ENCODE results near the gene HOXB8.

HOXB8 gene

DNA sequence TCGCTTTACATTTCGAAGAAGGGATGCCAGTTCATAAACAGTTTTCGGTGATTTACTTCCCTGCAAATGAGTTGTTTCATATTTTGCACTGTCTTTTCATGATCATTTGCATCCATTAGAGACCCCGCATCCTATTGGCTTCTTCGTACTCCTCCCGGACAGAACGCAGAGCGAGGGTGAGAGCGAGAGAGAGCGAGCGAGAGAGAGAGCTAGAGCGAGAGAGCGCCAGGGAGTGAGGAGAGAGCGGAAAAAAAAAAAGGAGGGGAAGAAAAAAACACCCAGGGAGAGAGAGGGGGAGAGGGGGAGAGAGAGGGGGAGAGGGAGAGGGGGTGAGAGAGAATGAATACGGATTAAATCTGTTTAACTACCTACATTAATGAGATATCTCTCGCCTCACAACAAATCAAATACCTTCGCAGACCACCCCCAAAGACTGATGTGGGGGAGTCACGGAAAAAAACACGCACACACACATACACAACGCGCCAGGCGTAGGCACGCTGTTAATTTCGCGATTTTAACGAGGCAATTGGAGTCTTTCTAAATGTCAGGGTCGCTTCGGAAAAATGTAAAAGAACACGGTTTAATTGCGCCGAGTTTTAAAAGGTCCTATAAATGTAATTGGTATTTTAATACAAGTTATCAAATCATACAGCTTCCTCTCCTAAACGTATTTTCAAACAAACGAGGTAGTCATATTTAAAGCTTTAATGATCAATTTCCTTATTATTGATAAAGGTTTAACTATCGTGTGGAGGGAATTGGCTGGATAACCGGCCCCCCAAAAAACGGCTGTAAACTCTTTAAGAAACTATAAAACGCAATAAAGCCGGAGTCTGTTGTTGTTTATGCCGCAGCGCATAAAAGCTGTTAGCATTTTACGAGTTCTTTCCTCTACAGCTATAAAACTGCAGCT lies at the start of gene HOXB8:
Gene HOXB8, minus strand, starts transcription at position 246 of the 916 bp plus-strand sequence. CDS start 588 bp downstream, outside the sequence.
- no peak for FAIRE-seq

DNA sequence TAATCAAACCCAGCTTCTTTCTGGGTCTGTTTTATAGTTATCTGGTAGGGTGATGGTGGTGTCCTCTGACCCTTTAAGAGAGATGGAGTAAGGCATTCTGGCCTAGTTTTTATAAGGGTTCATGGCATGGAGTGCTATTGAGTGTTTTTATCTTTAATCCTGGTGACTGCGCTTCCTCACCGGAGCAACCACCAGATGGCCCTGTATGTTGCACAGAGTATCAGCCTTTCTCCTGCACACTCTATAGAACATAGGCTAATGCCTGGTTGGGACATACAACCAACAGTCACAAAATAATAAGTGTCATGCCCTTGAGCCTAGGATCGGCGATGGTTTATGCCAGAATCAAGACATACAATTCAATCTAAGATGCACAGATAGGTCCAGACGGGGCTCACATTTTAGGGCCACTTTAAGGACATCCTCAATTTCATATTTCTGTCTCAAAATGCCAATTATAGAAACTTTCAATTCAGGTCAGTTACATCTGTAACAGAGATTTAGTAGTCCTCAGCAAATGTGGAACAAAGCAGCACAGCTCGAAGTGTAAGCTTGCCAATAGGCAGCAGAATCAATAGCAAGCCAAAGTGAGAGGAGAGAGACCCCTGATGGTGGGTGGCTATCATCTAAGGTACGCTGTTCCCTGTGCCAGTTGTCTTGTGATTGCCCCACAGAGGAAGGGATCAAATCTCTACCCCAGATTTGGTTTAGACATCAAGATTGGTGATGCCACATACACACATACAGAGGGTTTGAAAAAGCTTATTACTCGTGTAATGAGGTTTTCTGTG lies 48.2 kb upstream of the HOXB8 start:
- no peak for FAIRE-seq

DNA sequence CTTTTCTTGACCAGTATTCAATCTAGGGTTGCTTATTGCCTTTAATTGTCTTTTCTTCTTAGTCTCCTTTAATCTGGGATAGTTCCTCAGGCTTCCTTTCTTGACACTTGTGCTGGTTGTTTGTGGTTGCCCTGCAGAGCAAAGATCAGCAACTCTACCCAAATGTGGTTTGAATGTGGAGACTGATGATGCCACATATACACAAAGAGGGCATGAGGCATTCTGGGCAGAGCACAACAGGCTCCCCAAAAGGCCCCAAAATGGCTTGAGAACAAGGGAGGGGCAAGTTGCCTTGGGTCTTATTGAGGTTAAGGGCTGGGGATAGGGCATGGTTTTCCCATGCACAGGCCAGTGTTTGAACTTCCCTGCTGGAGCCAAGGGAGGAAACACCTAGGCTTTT lies 40.8 kb upstream of the HOXB8 start:
- FAIRE-seq, result no peak

DNA sequence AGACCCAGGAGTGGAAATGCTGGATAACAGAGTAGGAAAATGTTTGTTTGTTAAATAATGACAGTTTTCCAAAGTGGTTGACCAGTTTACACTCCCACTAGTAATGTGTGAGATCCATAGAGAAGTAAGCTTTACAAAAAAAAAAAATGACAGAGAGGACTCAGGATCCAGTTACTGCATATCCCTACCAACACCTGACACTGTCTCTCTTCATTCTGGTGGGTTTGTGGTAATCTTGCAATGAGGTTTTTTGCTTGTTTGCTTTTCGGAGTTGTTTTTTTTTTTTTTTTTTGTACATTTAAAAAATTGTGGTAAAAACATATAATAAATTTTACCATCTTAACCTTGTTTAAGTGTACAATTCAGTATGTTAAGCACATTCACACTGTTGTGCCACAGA lies 34.6 kb upstream of the HOXB8 start:
- FAIRE-seq, result no peak

DNA sequence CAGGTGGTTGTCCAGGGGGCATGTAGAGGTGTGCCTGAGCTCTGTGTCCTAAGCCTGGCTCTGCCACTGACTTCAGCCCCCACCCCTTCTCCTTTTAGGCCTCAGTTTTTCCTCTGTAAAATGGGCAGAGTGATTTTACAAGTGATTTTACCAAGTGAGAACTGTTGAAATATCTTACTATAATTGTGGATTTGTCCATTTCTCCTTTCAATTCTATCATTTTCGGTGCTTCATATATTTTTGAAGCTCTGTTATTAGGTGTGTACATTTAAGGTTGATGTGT lies 32.8 kb upstream of the HOXB8 start:
- no peak for FAIRE-seq

DNA sequence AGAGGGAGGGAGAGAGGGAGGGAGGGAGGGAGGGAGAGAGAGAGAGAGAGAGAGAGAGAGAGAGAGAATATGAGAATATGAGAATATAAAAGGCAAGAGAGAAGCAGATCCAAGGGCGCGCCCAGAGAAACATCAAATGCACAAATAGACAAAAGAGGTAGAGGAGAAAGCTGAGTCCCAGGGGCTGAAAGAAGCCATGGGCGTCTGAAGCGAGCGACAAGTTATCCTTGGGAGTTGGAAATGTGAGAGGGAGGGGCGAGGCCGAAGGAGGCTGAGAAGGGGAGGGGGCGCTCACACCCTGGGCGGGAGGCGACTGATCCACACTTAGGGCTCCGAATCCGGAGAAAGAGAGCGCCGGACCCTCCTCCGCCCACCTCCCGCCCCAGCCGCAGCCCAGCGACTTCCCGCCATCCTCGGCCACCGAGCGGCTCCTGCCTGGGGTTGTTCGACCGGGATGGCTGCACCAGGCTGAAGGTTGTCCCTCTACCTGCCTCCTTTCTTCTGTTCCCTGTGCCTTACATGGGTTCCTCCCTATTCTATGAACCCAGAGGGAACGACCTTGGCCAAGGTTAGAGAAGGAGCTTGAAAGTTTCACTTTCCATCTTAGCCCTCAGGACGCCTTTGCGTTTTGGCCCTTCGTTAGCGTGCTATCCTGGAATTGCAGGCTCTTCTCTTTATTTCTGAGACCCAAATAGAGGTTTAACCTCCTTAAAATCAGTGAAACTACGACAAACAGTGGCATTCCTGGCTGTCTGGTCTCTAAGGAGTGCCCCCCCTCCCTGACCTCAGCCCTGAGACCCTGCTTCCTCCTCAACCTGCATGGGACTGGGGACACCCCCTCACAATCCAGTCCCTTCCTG lies 32.2 kb upstream of the HOXB8 start:
- no peak for FAIRE-seq

DNA sequence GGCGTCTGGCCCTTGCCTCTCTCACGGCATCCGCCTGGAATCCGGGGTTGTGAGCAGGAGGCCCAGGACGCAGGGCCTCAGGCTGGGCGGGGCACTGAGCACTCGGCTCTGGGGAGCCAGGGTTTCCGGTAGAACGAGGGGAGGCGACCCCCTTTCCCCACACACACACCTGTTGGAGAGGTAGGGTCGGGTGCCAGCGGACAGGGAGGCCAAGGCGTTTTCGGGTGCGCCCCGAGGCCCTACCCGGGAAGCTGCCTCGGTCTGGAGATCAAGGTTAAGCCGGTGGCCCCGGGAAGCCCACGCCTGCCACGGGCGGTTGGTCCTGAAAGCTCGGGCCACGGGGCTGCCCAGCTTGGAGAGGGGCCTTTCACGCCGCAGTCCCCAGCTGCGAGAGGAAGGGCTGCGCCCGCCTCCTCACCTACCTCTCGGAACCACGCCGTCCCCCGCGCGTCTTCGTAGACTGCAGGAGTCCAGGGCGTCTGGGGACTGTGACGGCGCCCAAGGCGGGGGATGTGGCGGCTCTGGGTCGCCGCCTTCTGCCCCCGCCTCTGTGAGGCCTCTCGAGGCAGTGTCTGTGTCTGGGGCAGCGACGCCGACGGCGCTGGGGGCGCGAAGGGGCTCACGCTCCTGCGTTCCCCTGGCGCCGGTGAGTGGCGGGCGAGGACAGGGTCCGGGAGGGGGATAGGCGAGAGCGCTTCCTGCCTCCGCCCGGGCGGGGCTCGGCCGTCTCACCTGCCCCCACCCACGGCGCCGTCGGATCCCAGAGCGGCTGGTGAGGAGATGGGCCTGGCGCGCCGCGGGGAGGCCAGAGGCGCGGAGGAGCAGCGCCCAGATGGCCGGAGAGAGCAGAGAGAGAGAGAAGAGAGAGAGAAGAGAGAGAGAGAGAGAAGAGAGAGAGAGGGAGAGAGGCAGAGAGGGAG lies 31.4 kb upstream of the HOXB8 start:
- no peak for FAIRE-seq

DNA sequence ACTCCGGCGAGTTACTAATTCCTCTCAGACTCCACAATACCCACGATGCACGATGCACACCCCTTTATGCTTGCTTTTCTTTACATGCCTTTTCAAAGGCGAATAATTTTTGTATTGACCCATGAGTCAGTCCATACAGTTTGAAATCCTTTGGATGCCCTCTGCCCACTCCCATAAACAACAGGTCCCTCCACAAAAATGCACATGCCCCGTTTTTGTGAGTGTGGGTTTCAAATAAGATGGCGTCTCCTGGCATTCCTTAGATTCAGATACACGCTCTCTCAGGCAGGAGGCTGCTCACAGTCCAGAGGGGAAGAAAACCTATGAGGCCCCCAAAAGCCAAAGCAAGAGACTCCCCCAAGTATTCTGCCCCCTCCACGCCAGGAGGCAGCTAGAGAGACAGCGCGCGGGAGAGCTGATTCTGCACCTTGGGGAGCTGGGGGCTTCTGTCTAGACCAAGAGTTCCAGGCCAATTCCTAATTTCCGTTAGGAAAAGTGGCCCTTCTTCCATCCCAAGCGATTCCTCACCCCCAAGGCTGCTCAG lies 30.6 kb upstream of the HOXB8 start:
- no peak for FAIRE-seq

DNA sequence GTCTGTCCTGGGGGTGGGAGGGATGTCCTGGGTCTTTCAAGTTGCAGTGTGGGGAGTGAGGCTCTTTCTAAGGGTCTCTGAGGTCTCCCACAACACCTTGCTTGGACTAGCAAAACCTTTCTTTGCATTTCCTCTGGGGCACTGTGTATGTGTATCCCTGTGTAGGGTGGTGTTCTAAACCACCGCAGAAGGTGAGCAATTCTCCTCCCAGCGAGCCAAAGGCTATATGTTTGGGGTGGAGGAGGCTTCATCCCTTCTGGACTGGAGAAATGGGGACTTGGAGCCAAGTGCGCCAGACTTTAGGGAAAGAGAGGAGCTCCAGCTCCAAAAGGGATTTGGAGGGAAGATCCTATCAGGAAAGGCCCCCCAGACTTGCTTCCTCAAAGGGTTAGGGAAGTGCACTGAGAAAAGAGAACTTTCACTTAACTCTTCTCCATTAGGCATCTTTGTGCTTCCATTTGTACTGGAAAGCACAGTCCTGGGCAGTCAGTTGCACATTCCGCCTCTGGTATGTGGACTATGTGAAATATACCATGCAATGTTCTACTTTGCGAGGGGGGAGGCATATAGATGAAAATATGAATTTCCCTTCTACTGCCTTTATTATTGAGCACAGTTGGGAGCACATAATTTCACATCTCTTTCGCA lies 29.9 kb upstream of the HOXB8 start:
- FAIRE-seq, result no peak

DNA sequence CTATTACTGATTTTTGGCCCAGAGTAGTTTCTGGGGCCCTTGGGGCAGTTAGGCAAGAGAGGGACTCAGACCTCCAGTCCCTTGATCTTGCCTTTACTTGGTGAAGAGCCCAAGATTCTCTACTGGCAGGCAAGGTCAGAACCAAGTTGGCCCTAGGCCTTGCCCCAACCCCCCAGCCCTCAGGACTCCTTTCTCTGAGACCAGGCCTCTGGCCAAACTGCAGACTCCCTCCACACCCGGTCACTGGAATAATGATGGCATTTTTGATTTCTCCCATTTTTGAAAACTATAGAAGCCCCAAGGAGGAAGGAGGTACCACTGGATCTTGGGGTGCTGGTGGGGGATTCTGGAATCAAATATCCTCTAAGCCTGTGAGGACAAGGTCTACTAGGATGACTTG lies 29.1 kb upstream of the HOXB8 start:
- FAIRE-seq, result no peak

DNA sequence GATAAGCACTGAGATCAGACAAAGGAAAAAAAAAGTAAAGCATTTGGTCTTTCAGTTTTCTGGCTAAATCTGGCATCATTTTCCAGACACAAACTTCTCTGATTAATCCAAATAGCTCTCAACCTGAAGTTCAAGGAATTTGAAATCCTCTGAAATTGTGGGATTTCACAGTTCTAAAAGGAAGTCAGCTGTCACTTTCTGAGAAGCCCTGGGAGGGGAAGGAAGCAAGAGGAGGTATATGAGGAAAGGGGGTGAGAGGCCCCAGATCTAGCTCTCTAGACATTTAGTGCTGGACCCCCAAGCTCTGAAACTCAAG lies 28.6 kb upstream of the HOXB8 start:
- FAIRE-seq, result no peak

DNA sequence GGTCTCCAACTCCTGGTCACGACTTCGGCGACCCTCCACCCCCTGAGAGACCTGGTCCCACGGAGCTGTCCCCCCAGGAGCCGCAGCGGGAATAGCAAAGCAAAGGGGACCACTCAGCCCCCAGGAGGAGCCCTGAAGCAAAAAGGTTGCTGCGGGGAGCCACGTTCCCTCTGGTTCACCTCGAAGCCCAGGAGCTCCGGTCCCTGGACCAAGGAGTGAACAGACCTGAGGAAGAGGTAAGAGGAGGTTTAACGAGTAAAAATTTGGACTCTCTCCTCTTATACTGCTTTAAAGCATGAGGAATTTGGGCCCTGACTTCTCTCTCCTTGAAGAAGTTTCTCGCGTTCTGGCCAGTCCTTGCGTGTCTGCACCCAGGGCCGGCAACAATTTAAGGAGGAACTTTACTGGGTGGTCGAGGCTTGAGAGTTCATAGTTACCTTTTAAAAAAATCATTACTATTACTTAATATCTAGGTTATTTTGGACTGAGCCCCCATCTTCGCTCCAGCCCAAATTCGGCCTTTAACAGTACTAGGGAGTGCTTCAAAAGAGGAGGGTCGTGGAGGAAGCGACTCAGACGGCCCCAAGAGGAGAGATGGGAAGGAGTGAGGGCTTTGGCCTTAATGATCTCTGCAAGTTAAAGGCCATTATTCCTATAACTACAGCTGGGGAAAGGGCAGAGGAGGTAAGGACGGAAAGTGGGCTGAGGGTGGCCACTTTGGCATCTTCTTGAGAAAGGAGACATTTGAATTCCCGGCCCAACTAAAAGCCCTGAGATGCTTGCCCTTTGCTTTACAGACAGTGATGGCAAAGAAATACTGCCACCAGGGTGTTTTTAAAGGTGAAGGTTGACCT lies 28.0 kb upstream of the HOXB8 start:
- FAIRE-seq, result no peak

DNA sequence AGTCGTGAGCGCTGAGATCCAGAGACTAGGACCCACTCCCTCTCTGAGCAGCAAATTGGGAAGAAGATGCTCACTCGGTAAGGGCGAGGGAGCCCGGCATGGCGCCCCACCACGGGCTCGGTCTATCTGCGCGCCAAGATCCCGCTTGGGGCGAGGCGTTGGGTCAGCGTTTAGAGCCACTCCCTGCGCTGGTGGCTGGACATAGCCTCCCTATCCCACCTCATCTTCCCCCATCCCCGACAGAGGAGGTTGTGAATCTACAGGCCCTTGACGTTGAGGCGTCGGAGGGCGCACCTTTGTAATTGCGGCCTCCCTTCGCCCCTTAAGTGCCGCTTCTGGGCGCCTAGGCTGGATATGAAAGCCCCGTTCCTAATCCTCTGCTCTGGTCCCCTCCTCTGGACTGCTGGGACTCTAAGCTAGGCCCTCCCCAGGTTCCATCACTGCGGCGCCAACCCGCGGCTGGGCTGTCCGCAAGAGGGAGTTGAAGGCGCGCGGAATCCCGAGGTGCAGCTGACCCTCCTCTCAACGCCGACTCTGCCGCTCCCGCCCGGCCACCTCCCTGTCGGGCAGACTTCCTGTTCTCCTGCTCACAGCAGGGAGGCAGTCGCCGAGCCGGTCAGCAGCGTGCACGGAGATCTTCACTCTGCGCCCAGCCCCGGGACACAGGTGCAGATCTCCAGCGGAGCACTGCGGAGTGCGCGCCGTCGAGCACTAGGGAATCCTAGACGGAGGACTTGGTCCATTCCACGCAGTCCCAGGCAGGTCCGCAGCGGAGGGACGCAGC lies 27.2 kb upstream of the HOXB8 start:
- no peak for FAIRE-seq

DNA sequence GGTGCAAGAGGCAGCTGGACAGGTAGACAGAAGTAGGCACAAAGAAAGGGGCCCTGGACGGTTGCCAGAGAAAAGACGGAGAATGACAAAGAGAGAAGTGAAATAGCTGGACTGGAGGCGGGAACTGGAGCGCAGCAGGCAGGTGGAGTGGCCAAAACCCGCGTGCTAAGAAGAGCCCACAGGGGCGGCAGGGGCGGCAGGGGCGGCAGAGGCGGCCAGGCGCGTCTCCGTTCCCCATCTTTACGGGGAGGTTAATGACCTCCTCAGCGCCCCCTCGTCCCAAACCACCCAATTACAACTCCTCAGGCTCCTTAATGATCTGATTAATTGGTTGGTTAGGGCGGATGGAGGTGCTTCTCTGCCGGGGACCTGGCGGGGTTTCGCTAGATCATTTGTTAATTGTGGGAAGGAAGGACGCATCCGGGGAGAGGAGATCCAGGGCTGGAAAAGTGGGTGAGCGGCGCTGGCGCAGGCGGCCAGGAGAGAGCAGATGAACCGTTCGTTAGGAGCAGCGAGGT lies 26.5 kb upstream of the HOXB8 start:
- no peak for FAIRE-seq

DNA sequence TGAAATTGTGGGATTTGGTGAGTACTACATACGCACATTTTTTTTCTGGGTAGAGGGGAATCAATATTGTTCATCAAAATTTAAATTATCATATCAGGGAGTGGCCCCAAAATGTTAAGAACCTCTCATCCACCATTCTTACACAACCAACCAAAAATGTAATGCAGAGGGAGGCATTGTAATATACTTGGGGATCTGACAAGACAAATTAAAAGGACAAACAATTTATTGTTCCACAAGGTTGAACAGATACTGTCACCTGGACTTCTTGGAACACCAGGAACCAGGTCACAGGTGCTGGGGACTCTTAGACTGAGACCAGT lies 25.7 kb upstream of the HOXB8 start:
- FAIRE-seq, result no peak

DNA sequence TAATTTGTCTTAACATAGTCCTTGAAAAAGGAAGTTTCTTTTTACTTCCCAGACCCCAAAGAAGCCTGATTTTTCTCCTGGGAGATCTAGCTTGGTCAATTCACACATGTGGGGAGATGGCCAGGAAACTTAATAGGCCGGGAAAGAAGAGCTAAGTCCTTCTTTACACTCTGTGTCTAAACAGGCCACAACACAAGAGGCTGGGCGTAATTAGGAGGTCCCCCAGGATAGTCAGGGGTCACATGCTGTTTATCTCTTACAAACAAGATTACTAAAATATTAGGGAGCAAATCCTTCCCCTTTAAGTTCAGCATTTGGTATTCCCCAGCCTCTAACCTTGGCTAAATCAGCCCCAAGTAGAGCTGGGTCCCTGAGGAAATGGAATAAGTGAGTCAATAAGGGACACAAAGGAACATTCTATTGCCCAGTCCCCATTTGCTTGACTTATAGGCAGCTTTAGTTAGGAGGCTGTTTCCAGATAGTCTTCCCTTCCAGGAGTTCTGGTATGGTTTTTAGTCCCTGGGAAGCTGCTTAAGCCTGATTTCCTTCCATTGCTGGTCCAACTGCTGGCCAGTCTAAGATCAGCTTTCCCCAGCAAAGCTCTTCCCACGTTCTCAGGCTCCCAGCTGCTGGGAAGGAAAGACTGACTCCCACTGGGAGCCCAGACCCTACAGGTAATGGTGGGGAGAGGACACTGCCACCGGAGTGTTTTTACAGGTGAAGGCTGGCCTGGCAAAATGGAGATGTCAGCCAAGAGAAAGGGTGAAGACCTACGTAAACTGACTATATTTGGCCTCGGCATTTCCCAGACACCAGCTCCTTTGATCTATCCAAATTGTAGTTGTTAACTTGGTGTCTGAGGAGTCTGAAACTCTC lies 25.1 kb upstream of the HOXB8 start:
- FAIRE-seq, result no peak

DNA sequence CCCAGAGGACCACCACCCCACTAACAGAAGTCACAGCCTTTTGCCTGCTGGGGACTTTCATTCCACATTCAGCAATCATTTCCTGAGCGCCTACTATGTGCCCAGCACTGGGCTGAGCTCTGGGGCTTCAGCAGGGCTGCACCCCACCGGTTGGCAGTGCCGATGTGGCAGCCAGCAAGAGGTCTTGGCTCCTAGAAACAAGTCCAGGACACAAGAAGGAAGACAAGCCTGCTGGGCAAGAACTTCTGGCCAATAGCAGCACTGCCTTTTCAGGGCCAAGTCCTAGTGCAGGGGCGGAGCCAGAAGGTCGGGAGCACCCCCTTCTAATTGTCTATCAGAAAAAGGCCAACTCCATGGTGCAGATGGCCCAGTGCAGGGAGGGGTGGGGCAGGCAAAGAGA lies 24.0 kb upstream of the HOXB8 start:
- no peak for FAIRE-seq
